Amygdala (tissue), 56 donors: Measurements from ENCODE around the gene SIK3.
"Not testable (repeated sequence)": the region's sequence is repeated elsewhere in the genome, so short reads cannot be mapped to it uniquely, and the experiment has no call there.

Experiments used
- DNase-seq, 56 donors: peaks; one replicate each; lab custom pipeline; 2025; lab: John Stamatoyannopoulos, UW

SIK3 gene

GRCh38 chr11:116819049-116819448 lies 279.2 kb downstream of the SIK3 start:
- DNase-seq, result no peak

GRCh38 chr11:116814502-116814901 lies 283.7 kb downstream of the SIK3 start:
- no peak for DNase-seq

- no peak for DNase-seq
Measured at GRCh38 chr11:116813781-116814471, 284.3 kb downstream of the SIK3 start.

- no peak for DNase-seq
Measured at GRCh38 chr11:116813170-116813569, 285.1 kb downstream of the SIK3 start.

- DNase-seq, result no peak
Measured at GRCh38 chr11:116812109-116812508, 286.1 kb downstream of the SIK3 start.

GRCh38 chr11:116811194-116811593 lies 287.0 kb downstream of the SIK3 start:
- no peak for DNase-seq

GRCh38 chr11:116808262-116809175 lies 289.7 kb downstream of the SIK3 start:
- no peak for DNase-seq

GRCh38 chr11:116807601-116808261 lies 290.5 kb downstream of the SIK3 start:
- DNase-seq, result no peak

GRCh38 chr11:116804001-116804400 lies 294.2 kb downstream of the SIK3 start:
- no peak for DNase-seq

GRCh38 chr11:116801662-116802061 lies 296.6 kb downstream of the SIK3 start:
- DNase-seq, result not testable (repeated sequence)

- DNase-seq, result no peak
Measured at GRCh38 chr11:116800610-116801009, 297.6 kb downstream of the SIK3 start.

GRCh38 chr11:116798368-116798767 lies 299.9 kb downstream of the SIK3 start:
- no peak for DNase-seq

GRCh38 chr11:116797816-116798215 lies 300.4 kb downstream of the SIK3 start:
- DNase-seq, result no peak

- no peak for DNase-seq
Measured at GRCh38 chr11:116796548-116796947, 301.7 kb downstream of the SIK3 start.

GRCh38 chr11:116794851-116795250 lies 303.4 kb downstream of the SIK3 start:
- no peak for DNase-seq

GRCh38 chr11:116793772-116794097 lies 304.5 kb downstream of the SIK3 start:
- no peak for DNase-seq
